ENCODE data around the gene BICD2. TPM values are rescaled to one million over a fixed set of nuclear protein-coding genes. Genes with fewer than 3 reads are reported as not detected.

The BICD2 gene
- total and polyA plus RNA-seq, 2 of the 13 experiments (the other 11 are each of a cell fraction or from before 2014, with no cell fraction given) = 5.1 to 17.4 TPM

DNA sequence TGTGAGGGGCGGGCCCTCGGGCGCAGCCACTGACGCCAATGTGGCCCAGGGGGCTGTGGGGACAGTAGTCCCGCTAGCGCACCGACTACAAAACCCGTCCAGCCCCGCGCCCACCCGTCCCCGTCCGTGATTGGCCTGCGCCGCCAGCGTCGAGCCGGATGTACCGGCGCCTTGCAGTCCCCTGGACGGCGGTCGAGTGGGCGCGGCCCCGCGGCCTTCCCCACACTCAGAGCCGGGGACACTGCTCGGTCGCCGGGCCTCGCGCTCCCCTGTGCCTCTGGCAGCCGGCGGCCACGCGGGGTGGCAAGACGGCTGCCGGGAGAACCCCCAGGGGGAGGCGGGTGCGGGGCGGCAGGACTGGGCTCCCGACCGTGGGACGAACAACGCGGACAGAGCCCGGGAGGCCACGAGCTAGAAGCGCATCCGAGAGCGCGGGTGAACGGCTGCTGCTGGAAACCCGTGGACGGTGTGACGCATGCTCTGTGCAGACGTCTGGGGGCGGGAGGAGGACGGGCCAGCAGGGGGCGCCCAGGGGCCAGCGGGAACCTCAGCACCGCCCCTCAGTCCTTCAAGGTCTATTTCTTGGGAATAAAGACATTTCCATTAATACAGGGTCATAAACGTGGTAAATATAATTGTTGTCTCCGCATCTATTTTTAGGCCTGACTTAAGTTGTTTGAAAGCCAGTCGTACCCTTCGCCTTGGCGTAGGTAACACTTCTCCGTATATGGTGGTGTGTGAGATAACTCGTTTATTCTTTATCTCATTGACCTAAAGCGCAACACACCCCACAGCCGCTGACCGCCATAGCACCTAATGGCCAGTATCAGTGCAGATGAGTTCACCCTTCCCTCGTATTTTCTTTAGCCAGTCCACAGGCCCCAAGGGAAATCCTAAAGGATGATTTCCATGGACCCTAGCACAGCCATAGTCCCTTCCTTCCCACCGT lies 629 bp upstream of the BICD2 start (continued):
- TF ChIP-seq MTF1 (CRISPR knock-in tag; IDR thresholded peaks at IDR 0.05) (no peak), SOX13 (IDR thresholded peaks at IDR 0.05) (no peak), SOX13 (CRISPR knock-in tag; conservative IDR thresholded peaks at IDR 0.05 in 1 of 2, IDR thresholded peaks at IDR 0.05 in 1 of 2) (peak in 1 of 2 experiments; percentile 25; a peak in 1 of 4 replicates), RFX3 (CRISPR knock-in tag; IDR thresholded peaks at IDR 0.05) (no peak), GTF3A (CRISPR knock-in tag; conservative IDR thresholded peaks at IDR 0.05) (no peak), ZNF703 (CRISPR knock-in tag; IDR thresholded peaks at IDR 0.05; ENCODE audit: borderline replicate concordance) (peak; percentile 75; the same call in 1 of the 2 replicates), MEIS2 (CRISPR knock-in tag; IDR thresholded peaks at IDR 0.05) (no peak), ZNF136 (CRISPR knock-in tag; IDR thresholded peaks at IDR 0.05; ENCODE audit: low read depth) (no peak), ZNF441 (CRISPR knock-in tag; IDR thresholded peaks at IDR 0.05; ENCODE audit: borderline replicate concordance) (peak; percentile 36; the same call in 1 of the 2 replicates), ZBTB7B (CRISPR knock-in tag; IDR thresholded peaks at IDR 0.05) (peak; percentile 65; the same call in 1 of the 2 replicates), ZNF224 (CRISPR knock-in tag; IDR thresholded peaks at IDR 0.05) (no peak), ZGPAT (CRISPR knock-in tag; IDR thresholded peaks at IDR 0.05) (peak; percentile 96), REL (CRISPR knock-in tag; conservative IDR thresholded peaks at IDR 0.05) (no peak), CEBPB (IDR thresholded peaks at IDR 0.05; ENCODE audit: borderline replicate concordance, low read depth, low read length) (no peak), CENPBD1 (CRISPR knock-in tag; IDR thresholded peaks at IDR 0.05; ENCODE audit: borderline replicate concordance, low read depth) (no peak), ZNF431 (CRISPR knock-in tag; IDR thresholded peaks at IDR 0.05; ENCODE audit: borderline replicate concordance, low read depth) (no peak), JDP2 (CRISPR knock-in tag; IDR thresholded peaks at IDR 0.05; ENCODE audit: borderline replicate concordance) (no peak), UBTF (CRISPR knock-in tag; IDR thresholded peaks at IDR 0.05) (peak; percentile 67; the same call in 1 of the 2 replicates), ZNF547 (CRISPR knock-in tag; IDR thresholded peaks at IDR 0.05) (peak; percentile 60), ZBTB8A (CRISPR knock-in tag; IDR thresholded peaks at IDR 0.05; ENCODE audit: borderline replicate concordance, low read depth) (no peak)
- TF ChIP-seq, protein P1, sequence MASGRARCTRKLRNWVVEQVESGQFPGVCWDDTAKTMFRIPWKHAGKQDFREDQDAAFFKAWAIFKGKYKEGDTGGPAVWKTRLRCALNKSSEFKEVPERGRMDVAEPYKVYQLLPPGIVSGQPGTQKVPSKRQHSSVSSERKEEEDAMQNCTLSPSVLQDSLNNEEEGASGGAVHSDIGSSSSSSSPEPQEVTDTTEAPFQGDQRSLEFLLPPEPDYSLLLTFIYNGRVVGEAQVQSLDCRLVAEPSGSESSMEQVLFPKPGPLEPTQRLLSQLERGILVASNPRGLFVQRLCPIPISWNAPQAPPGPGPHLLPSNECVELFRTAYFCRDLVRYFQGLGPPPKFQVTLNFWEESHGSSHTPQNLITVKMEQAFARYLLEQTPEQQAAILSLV (CRISPR knock-in tag; IDR thresholded peaks at IDR 0.05; ENCODE audit: borderline replicate concordance) = no peak; the same call in 1 of the 2 replicates
- TF ChIP-seq, protein P2, sequence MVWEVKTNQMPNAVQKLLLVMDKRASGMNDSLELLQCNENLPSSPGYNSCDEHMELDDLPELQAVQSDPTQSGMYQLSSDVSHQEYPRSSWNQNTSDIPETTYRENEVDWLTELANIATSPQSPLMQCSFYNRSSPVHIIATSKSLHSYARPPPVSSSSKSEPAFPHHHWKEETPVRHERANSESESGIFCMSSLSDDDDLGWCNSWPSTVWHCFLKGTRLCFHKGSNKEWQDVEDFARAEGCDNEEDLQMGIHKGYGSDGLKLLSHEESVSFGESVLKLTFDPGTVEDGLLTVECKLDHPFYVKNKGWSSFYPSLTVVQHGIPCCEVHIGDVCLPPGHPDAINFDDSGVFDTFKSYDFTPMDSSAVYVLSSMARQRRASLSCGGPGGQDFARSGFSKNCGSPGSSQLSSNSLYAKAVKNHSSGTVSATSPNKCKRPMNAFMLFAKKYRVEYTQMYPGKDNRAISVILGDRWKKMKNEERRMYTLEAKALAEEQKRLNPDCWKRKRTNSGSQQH (CRISPR knock-in tag; IDR thresholded peaks at IDR 0.05; ENCODE audit: low read depth) = no peak; the same call in none of the 2 replicates

Data from HepG2 (cell line).